Sigmoid colon (tissue), 7 donors: ENCODE data around the gene CMKLR1. TPM values are rescaled to one million over a fixed set of nuclear protein-coding genes. Genes with fewer than 3 reads are reported as not detected.

Experiments
- DNase-seq: peaks from one replicate; pipeline ENCODE4 v3.0.0-alpha.2; 2019
- H3K27ac ChIP-seq, 4 donors: fragments of 200-600 bp; sonication (generic); one replicate each; pipeline ENCODE4 v1.5.1; 2016 to 2019; ENCODE audit warnings: mild to moderate bottlenecking in 1 of 4
- H3K27me3 ChIP-seq, 3 donors: fragments of 200-600 bp; sonication (generic); one replicate each; pipeline ENCODE4 v1.5.1; 2019; ENCODE audit warnings: mild to moderate bottlenecking in 1 of 3
- H3K36me3 ChIP-seq, 4 donors: fragments of 200-600 bp; sonication (generic); one replicate each; pipeline ENCODE4 v1.5.1; 2016 to 2019
- H3K4me1 ChIP-seq, 4 donors: fragments of 200-600 bp; sonication (generic); one replicate each; pipeline ENCODE4 v1.5.1; 2017 to 2019
- H3K4me3 ChIP-seq, 4 donors: fragments of 200-600 bp; sonication (generic); one replicate each; pipeline ENCODE4 v1.5.1; 2017 to 2019; ENCODE audit warnings: mild to moderate bottlenecking in 2 of 4, moderate library complexity in 1 of 4
- H3K9me3 ChIP-seq, 4 donors: fragments of 200-600 bp in 3 of 4; sonication (generic) in 3 of 4; one replicate each; pipeline versions ENCODE4 v1.5.1 to v1.6.1; 2013 to 2019
- EP300 ChIP-seq, 4 donors: sonication (generic); formaldehyde crosslinking; IDR thresholded peaks; one replicate each; pipeline ENCODE4 v1.6.1; 2017; ENCODE audit warnings: antibody characterized with exemption in 4 of 4
- POLR2A ChIP-seq, 2 donors: fragments of 450-650 bp; IDR thresholded peaks; one replicate each; pipeline ENCODE4 v1.6.1; 2016; ENCODE audit warnings: antibody characterized with exemption in 2 of 2, mild to moderate bottlenecking in 2 of 2, moderate library complexity in 2 of 2
- POLR2AphosphoS5 ChIP-seq, 4 donors: sonication (generic); formaldehyde crosslinking; IDR thresholded peaks; one replicate each; pipeline ENCODE4 v1.6.1; 2017; ENCODE audit warnings: antibody characterized with exemption in 4 of 4
- WGBS, 2 donors: extraction: QIAGEN DNeasy Blood & Tissue Kit; methylation state at CpG; one replicate each; pipeline ENCODE4 v1.1.7; 2013; 5-methylcytosine and 5-hydroxymethylcytosine counted together
- intact Hi-C: fragments of 100-400 bp; cut with DNase I; formaldehyde crosslinking; loops from one replicate; pipeline ENCODE4 v1.15.1; 2023
- polyA plus RNA-seq, 3 donors: library from polyadenylated mRNA; stranded (reverse); fragments of 200-250 nt; gene quantifications; one replicate each; pipeline ENCODE4 v1.2.3, GENCODE V29; 2013
- total RNA-seq, 4 donors: library from RNA; depleted of rRNA; stranded (reverse); fragments of >200 nt; gene quantifications; one replicate each; pipeline ENCODE4 v1.1.0, GENCODE V29; 2016
- TF ChIP-seq, protein P1 (sequence below), 4 experiments: fragments of 450-650 bp in 3 of 4; fragments of 200-600 bp in 1 of 4; IDR thresholded peaks; one replicate each; pipeline ENCODE4 v1.5.1; 2016 to 2019; ENCODE audit warnings: antibody characterized with exemption in 4 of 4, mild to moderate bottlenecking in 3 of 4, moderate library complexity in 2 of 4
- donor health status: healthy with polysubstance abuse.
- donor health status: Bipolar disorder and iron deficiency.
- donor health status: healthy.

CMKLR1 gene
- total and polyA plus RNA-seq, 7 donors, result 3.0 to 14.8 (median 10.0) TPM

DNA sequence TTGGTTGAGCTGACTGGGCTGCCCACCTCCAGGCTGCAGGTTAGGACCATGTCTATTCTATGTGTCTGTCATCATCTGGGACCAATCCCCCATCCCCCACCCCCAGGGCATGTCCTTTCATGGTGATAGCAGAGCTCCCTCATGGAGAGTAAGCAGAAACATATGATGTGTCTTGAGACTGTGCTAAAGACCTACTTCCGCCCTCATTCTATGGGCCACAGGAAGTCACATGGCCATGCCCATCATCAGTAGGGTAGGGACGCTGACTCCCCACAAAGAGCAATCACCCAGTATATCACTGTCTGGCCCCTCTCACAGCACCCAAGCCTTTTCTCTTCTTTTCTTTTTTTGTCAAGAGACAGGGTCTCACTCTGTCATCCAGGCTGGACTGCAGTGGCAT is 99.7 kb downstream of the CMKLR1 start:
- Histone ChIP-seq H3K36me3 (no peaks in the 10 kb centered on the region), H3K9me3 (no peaks in the 10 kb centered on the region), H3K27ac (no peak overlapping the region), H3K4me1 (no peaks in the 10 kb centered on the region), H3K27me3 (no peaks in the 10 kb centered on the region), H3K4me3 (no peak overlapping the region)
- no peak for DNase-seq
- TF ChIP-seq POLR2AphosphoS5 (IDR thresholded peaks at IDR 0.05), result no peak
- intact Hi-C loops, result no loop called here
- 87% methylated on average over 2 of the region's 2 CpGs for WGBS, 2 donors

DNA sequence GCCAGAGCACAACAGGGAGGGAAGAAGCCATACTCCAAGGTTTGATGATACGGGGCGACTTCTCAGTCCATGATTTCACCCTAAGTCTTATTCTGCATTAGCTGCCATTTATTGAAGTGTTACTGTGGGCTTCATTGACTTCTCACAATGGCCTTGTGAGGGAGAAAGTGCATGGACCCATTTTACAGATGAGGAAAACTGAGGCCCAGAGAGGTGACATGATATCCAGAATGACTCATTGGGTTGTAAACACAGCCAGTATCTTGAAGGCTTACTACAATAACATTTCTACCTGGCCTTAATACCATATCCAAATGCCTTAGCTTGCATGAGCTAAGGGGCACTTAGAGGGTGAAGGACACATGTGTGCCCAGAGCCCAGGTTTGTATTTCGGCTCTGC is 100.6 kb downstream of the CMKLR1 start:
- 94 to 97% methylated on average over 3 of the region's 3 CpGs for WGBS, 2 donors

More for the DNA sequence above, 100.6 kb downstream of the CMKLR1 start:
- no peak overlapping the region for H3K4me3 ChIP-seq
- TF ChIP-seq EP300 (IDR thresholded peaks at IDR 0.05) (no peak), POLR2A (IDR thresholded peaks at IDR 0.05) (no peak), POLR2AphosphoS5 (IDR thresholded peaks at IDR 0.05) (no peak)
- TF ChIP-seq, protein P1, sequence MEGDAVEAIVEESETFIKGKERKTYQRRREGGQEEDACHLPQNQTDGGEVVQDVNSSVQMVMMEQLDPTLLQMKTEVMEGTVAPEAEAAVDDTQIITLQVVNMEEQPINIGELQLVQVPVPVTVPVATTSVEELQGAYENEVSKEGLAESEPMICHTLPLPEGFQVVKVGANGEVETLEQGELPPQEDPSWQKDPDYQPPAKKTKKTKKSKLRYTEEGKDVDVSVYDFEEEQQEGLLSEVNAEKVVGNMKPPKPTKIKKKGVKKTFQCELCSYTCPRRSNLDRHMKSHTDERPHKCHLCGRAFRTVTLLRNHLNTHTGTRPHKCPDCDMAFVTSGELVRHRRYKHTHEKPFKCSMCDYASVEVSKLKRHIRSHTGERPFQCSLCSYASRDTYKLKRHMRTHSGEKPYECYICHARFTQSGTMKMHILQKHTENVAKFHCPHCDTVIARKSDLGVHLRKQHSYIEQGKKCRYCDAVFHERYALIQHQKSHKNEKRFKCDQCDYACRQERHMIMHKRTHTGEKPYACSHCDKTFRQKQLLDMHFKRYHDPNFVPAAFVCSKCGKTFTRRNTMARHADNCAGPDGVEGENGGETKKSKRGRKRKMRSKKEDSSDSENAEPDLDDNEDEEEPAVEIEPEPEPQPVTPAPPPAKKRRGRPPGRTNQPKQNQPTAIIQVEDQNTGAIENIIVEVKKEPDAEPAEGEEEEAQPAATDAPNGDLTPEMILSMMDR (IDR thresholded peaks at IDR 0.05), result no peak
- H3K27ac ChIP-seq, result no peak overlapping the region
- H3K4me1 ChIP-seq, result no peaks in the 10 kb centered on the region
- H3K27me3 ChIP-seq, result no peaks in the 10 kb centered on the region
- intact Hi-C loops, result no loop called here
- H3K36me3 ChIP-seq, result no peaks in the 10 kb centered on the region
- DNase-seq, result no peak
- H3K9me3 ChIP-seq, result no peaks in the 10 kb centered on the region

Other genes with a start within 250 kb of the CMKLR1 start
- 10 to 100 TPM in 1 of 4 donors, 1 to 10 TPM in 3; 1.6 to 10.5 (median 3.8) TPM for gene WSCD2, start 210.0 kb downstream of the CMKLR1 start, total RNA-seq
- under 1 TPM in 1 of 3 donors, not detected in 2; 0.32 TPM for gene WSCD2, start 210.0 kb downstream of the CMKLR1 start, polyA plus RNA-seq
- 1 to 10 TPM; 2.9 to 5.4 (median 4.1) TPM for gene FICD, start 176.0 kb upstream of the CMKLR1 start, total RNA-seq
- 1 to 10 TPM in 2 of 3 donors, not detected in 1; 1.2 to 2.9 TPM for gene FICD, start 176.0 kb upstream of the CMKLR1 start, polyA plus RNA-seq
- 10 to 100 TPM; 45.3 to 69.1 (median 51.8) TPM for gene SART3, start 221.9 kb upstream of the CMKLR1 start, total RNA-seq
- 10 to 100 TPM; 15.3 to 29.9 (median 18.0) TPM for gene SART3, start 221.9 kb upstream of the CMKLR1 start, polyA plus RNA-seq
- gene ISCU, start 223.3 kb upstream of the CMKLR1 start, total RNA-seq, result 100 to 1,000 TPM; 197 to 294 (median 260) TPM
- 100 to 1,000 TPM; 117 to 243 (median 187) TPM for gene ISCU, start 223.3 kb upstream of the CMKLR1 start, polyA plus RNA-seq